Measurements from ENCODE around the gene KRR1.

- TF ChIP-seq POLR2A (IDR thresholded peaks at IDR 0.05; ENCODE audit: insufficient read depth in 1 of 2, low read depth in 2 of 2, low read length in 2 of 2) (no peak), ZNF501 (CRISPR knock-in tag; IDR thresholded peaks at IDR 0.05) (no peak), ZBTB7A (CRISPR knock-in tag; IDR thresholded peaks at IDR 0.05) (no peak), ZNF670 (CRISPR knock-in tag; IDR thresholded peaks at IDR 0.05; ENCODE audit: borderline replicate concordance) (no peak), RAD21 (CRISPR knock-in tag; IDR thresholded peaks at IDR 0.05) (no peak), BCLAF1 (IDR thresholded peaks at IDR 0.05) (no peak), DPF2 (CRISPR knock-in tag; IDR thresholded peaks at IDR 0.05; ENCODE audit: borderline replicate concordance, low read depth) (no peak), RELA (CRISPR knock-in tag; IDR thresholded peaks at IDR 0.05) (no peak), ATF7 (IDR thresholded peaks at IDR 0.05) (no peak), ATF7 (CRISPR knock-in tag; IDR thresholded peaks at IDR 0.05) (no peak), CENPX (CRISPR knock-in tag; IDR thresholded peaks at IDR 0.05) (no peak)
- TF ChIP-seq, protein P1, sequence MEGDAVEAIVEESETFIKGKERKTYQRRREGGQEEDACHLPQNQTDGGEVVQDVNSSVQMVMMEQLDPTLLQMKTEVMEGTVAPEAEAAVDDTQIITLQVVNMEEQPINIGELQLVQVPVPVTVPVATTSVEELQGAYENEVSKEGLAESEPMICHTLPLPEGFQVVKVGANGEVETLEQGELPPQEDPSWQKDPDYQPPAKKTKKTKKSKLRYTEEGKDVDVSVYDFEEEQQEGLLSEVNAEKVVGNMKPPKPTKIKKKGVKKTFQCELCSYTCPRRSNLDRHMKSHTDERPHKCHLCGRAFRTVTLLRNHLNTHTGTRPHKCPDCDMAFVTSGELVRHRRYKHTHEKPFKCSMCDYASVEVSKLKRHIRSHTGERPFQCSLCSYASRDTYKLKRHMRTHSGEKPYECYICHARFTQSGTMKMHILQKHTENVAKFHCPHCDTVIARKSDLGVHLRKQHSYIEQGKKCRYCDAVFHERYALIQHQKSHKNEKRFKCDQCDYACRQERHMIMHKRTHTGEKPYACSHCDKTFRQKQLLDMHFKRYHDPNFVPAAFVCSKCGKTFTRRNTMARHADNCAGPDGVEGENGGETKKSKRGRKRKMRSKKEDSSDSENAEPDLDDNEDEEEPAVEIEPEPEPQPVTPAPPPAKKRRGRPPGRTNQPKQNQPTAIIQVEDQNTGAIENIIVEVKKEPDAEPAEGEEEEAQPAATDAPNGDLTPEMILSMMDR (CRISPR knock-in tag; IDR thresholded peaks at IDR 0.05): no peak
- TF ChIP-seq, protein P2, sequence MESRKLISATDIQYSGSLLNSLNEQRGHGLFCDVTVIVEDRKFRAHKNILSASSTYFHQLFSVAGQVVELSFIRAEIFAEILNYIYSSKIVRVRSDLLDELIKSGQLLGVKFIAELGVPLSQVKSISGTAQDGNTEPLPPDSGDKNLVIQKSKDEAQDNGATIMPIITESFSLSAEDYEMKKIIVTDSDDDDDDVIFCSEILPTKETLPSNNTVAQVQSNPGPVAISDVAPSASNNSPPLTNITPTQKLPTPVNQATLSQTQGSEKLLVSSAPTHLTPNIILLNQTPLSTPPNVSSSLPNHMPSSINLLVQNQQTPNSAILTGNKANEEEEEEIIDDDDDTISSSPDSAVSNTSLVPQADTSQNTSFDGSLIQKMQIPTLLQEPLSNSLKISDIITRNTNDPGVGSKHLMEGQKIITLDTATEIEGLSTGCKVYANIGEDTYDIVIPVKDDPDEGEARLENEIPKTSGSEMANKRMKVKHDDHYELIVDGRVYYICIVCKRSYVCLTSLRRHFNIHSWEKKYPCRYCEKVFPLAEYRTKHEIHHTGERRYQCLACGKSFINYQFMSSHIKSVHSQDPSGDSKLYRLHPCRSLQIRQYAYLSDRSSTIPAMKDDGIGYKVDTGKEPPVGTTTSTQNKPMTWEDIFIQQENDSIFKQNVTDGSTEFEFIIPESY (CRISPR knock-in tag; IDR thresholded peaks at IDR 0.05): no peak
- TF ChIP-seq, protein P3, sequence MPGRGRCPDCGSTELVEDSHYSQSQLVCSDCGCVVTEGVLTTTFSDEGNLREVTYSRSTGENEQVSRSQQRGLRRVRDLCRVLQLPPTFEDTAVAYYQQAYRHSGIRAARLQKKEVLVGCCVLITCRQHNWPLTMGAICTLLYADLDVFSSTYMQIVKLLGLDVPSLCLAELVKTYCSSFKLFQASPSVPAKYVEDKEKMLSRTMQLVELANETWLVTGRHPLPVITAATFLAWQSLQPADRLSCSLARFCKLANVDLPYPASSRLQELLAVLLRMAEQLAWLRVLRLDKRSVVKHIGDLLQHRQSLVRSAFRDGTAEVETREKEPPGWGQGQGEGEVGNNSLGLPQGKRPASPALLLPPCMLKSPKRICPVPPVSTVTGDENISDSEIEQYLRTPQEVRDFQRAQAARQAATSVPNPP (CRISPR knock-in tag; IDR thresholded peaks at IDR 0.05): no peak
- TF ChIP-seq, protein P4, sequence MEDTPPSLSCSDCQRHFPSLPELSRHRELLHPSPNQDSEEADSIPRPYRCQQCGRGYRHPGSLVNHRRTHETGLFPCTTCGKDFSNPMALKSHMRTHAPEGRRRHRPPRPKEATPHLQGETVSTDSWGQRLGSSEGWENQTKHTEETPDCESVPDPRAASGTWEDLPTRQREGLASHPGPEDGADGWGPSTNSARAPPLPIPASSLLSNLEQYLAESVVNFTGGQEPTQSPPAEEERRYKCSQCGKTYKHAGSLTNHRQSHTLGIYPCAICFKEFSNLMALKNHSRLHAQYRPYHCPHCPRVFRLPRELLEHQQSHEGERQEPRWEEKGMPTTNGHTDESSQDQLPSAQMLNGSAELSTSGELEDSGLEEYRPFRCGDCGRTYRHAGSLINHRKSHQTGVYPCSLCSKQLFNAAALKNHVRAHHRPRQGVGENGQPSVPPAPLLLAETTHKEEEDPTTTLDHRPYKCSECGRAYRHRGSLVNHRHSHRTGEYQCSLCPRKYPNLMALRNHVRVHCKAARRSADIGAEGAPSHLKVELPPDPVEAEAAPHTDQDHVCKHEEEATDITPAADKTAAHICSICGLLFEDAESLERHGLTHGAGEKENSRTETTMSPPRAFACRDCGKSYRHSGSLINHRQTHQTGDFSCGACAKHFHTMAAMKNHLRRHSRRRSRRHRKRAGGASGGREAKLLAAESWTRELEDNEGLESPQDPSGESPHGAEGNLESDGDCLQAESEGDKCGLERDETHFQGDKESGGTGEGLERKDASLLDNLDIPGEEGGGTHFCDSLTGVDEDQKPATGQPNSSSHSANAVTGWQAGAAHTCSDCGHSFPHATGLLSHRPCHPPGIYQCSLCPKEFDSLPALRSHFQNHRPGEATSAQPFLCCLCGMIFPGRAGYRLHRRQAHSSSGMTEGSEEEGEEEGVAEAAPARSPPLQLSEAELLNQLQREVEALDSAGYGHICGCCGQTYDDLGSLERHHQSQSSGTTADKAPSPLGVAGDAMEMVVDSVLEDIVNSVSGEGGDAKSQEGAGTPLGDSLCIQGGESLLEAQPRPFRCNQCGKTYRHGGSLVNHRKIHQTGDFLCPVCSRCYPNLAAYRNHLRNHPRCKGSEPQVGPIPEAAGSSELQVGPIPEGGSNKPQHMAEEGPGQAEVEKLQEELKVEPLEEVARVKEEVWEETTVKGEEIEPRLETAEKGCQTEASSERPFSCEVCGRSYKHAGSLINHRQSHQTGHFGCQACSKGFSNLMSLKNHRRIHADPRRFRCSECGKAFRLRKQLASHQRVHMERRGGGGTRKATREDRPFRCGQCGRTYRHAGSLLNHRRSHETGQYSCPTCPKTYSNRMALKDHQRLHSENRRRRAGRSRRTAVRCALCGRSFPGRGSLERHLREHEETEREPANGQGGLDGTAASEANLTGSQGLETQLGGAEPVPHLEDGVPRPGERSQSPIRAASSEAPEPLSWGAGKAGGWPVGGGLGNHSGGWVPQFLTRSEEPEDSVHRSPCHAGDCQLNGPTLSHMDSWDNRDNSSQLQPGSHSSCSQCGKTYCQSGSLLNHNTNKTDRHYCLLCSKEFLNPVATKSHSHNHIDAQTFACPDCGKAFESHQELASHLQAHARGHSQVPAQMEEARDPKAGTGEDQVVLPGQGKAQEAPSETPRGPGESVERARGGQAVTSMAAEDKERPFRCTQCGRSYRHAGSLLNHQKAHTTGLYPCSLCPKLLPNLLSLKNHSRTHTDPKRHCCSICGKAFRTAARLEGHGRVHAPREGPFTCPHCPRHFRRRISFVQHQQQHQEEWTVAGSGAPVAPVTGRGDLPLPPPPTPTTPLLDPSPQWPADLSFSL (CRISPR knock-in tag; IDR thresholded peaks at IDR 0.05): no peak
These were observed 24.1 kb downstream of the KRR1 start for GRCh38 chr12:75487308-75487707.
